BE2C (cell line): ENCODE results near the gene RPL5.

Source experiments
- DNase-seq: peaks from one replicate; pipeline ENCODE4 v3.0.0-alpha.2; 2020
- H3K27me3 ChIP-seq: fragments of 250-450 bp; sonication (Bioruptor Pico); 2 replicates; pipeline ENCODE4 v1.5.1; 2020; ENCODE audit warnings: mild to moderate bottlenecking
- H3K36me3 ChIP-seq: fragments of 250-450 bp; sonication (Bioruptor Pico); 2 replicates; pipeline ENCODE4 v1.5.1; 2020; ENCODE audit warnings: mild to moderate bottlenecking
- H3K4me1 ChIP-seq: fragments of 250-450 bp; sonication (Bioruptor Pico); 2 replicates; pipeline ENCODE4 v1.5.1; 2020
- H3K4me3 ChIP-seq: 2 replicates; pipeline ENCODE4 v1.5.1; 2011; ENCODE audit warnings: low read depth, low read length
- H3K9me3 ChIP-seq: fragments of 250-450 bp; sonication (Bioruptor Pico); 2 replicates; pipeline ENCODE4 v1.5.1; 2020
- CTCF ChIP-seq: IDR thresholded peaks from 2 replicates; pipeline ENCODE4 v1.5.1; 2012; ENCODE audit warnings: mild to moderate bottlenecking, low read depth, low read length

RPL5 gene

DNA sequence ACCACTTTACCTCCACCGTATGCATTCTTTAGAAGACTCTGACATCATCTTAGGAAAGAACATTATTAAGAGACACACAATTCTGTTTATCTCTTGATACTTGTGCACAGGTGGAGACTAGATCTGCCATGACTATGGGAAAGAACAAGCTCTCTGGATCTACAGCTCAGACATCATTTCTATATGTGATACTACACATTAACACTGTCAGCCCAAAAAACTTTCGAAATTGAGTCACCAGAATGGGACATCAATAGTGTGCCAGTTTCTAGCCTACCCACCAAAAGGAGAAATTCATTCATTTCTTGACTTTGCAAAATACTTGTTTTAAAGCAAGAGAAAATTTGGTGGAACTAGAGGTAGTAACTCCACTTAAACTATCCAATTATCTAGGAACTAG is 41.0 kb upstream of the RPL5 start:
- no peaks in the 10 kb centered on the region for H3K36me3 ChIP-seq
- H3K4me1 ChIP-seq = no peaks in the 10 kb centered on the region
- no peak for DNase-seq
- no peaks in the 10 kb centered on the region for H3K27me3 ChIP-seq
- TF ChIP-seq CTCF = no peak
- H3K9me3 ChIP-seq = no peaks in the 10 kb centered on the region
- H3K4me3 ChIP-seq = no peak overlapping the region

GRCh38 chr1:92791487-92792066 is 40.3 kb upstream of the RPL5 start:
- Histone ChIP-seq H3K4me3 (no peak overlapping the region), H3K36me3 (no peaks in the 10 kb centered on the region), H3K4me1 (no peaks in the 10 kb centered on the region), H3K9me3 (no peaks in the 10 kb centered on the region), H3K27me3 (no peaks in the 10 kb centered on the region)
- DNase-seq = no peak
- TF ChIP-seq CTCF = no peak

DNA sequence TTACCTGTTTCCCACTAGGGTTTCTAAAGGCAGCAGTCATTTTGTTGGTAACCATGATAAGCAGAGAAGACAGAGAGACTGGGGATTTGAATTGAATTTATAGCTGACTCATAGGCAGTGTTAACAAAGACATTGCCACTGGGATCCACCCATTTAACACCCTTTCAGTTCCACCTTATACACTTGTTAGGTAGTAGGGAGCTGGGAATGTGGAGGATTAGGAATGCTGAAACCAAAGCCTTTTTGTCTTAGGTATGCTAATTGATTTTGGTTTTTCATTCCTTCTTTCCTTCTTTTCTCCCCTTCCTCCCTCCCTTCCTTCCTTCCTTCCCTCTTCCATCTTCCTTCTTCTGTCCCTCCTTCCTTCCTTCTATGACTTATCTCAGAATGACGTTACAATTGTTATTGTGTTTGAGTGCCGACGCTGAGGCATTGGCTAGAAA is 39.5 kb upstream of the RPL5 start:
- Histone ChIP-seq H3K4me1 (no peaks in the 10 kb centered on the region), H3K27me3 (no peaks in the 10 kb centered on the region), H3K4me3 (no peak overlapping the region), H3K9me3 (no peaks in the 10 kb centered on the region), H3K36me3 (no peaks in the 10 kb centered on the region)
- TF ChIP-seq CTCF = no peak
- no peak for DNase-seq

GRCh38 chr1:92795166-92795565 is 36.7 kb upstream of the RPL5 start:
- Histone ChIP-seq H3K4me1 (no peaks in the 10 kb centered on the region), H3K27me3 (no peaks in the 10 kb centered on the region), H3K4me3 (no peak overlapping the region), H3K36me3 (no peaks in the 10 kb centered on the region), H3K9me3 (no peaks in the 10 kb centered on the region)
- no peak for TF ChIP-seq CTCF
- DNase-seq = no peak

DNA sequence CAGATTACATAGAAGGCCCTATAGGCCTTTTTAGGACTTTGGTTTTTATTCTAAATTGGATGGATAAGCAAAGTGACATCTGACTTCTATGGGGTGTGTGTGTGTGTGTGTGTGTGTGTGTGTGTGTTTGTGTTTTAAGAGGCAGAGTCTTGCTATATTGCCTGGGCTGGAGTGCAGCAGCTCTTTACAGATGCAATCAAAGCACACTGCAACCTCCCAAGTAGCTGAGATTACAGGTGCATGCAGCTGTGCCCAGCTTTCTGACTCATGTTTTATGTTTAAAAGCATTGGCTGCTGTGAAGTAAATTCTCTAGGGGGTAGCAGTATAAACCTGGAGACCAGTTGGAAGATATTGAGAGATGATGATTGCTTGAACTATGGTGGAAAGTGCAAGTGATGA is 34.5 kb upstream of the RPL5 start:
- TF ChIP-seq CTCF = no peak
- Histone ChIP-seq H3K4me3 (no peak overlapping the region), H3K4me1 (no peaks in the 10 kb centered on the region), H3K9me3 (no peaks in the 10 kb centered on the region), H3K27me3 (no peaks in the 10 kb centered on the region), H3K36me3 (no peaks in the 10 kb centered on the region)
- DNase-seq = no peak

GRCh38 chr1:92797961-92798360 is 33.9 kb upstream of the RPL5 start:
- Histone ChIP-seq H3K27me3 (no peaks in the 10 kb centered on the region), H3K4me1 (no peaks in the 10 kb centered on the region), H3K9me3 (no peaks in the 10 kb centered on the region), H3K36me3 (no peaks in the 10 kb centered on the region), H3K4me3 (no peak overlapping the region)
- no peak for DNase-seq
- TF ChIP-seq CTCF = no peak
